Neural progenitor cell (in vitro differentiated cells): ENCODE results near the gene REG4.

Experiments
- CTCF ChIP-seq: fragments of 200-600 bp; sonication (generic); IDR thresholded peaks from 2 replicates; pipeline ENCODE4 v1.5.1; 2017; ENCODE audit warnings: antibody characterized with exemption, mild to moderate bottlenecking
- EZH2phosphoT487 ChIP-seq: fragments of 200-600 bp; sonication (generic); IDR thresholded peaks from 2 replicates; pipeline ENCODE4 v1.6.1; 2017; ENCODE audit warnings: antibody characterized with exemption

- TF ChIP-seq CTCF (no peak), EZH2phosphoT487 (no peak)
These were observed 14.1 kb downstream of the REG4 start for GRCh38 chr1:119797162-119797561.
